ENCODE data around the gene LARGE1.
A peak's percentile ranks its signal among the peaks of the same experiment; 100 is the strongest.

DNA sequence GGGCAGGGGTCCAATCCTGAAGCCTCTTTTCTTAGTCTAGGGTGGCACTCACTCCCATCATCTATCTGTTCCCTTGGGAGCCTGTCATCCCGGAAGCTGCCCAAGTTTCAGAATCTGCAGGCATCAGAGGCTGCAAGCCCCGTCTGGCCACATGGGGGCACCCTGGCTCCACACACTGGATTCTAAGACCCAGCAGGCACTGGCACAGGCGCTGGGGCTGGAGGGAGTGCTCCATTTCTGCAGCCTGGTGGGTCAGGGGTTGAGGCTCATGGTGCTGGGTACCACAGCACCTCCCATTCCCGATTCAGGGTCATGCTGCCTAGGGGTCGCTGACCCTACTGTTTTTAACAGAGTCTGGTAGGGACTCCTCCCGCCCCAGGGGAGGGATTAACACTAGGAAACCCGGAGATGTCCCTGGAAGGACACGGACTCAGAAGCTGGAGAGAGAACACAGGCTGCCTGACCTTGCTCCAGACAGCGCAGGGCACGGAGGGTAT lies 618.2 kb downstream of the LARGE1 start:
- TF ChIP-seq TEAD4 (IDR thresholded peaks at IDR 0.05) (no peak), CEBPB (IDR thresholded peaks at IDR 0.05) (no peak), TAF1 (IDR thresholded peaks at IDR 0.05; ENCODE audit: low read depth) (no peak), YY1 (IDR thresholded peaks at IDR 0.05; ENCODE audit: low read depth) (no peak), CREB1 (IDR thresholded peaks at IDR 0.05; ENCODE audit: low read depth) (no peak), EP300 (IDR thresholded peaks at IDR 0.05; ENCODE audit: borderline replicate concordance) (no peak), NFIC (IDR thresholded peaks at IDR 0.05) (no peak), EGR1 (IDR thresholded peaks at IDR 0.05) (no peak), ZBTB7A (IDR thresholded peaks at IDR 0.05; ENCODE audit: low read depth) (no peak), RAD21 (IDR thresholded peaks at IDR 0.05; ENCODE audit: low read depth) (peak; percentile 83), TCF12 (IDR thresholded peaks at IDR 0.05; ENCODE audit: low read depth) (no peak)
- TF ChIP-seq, protein P1, sequence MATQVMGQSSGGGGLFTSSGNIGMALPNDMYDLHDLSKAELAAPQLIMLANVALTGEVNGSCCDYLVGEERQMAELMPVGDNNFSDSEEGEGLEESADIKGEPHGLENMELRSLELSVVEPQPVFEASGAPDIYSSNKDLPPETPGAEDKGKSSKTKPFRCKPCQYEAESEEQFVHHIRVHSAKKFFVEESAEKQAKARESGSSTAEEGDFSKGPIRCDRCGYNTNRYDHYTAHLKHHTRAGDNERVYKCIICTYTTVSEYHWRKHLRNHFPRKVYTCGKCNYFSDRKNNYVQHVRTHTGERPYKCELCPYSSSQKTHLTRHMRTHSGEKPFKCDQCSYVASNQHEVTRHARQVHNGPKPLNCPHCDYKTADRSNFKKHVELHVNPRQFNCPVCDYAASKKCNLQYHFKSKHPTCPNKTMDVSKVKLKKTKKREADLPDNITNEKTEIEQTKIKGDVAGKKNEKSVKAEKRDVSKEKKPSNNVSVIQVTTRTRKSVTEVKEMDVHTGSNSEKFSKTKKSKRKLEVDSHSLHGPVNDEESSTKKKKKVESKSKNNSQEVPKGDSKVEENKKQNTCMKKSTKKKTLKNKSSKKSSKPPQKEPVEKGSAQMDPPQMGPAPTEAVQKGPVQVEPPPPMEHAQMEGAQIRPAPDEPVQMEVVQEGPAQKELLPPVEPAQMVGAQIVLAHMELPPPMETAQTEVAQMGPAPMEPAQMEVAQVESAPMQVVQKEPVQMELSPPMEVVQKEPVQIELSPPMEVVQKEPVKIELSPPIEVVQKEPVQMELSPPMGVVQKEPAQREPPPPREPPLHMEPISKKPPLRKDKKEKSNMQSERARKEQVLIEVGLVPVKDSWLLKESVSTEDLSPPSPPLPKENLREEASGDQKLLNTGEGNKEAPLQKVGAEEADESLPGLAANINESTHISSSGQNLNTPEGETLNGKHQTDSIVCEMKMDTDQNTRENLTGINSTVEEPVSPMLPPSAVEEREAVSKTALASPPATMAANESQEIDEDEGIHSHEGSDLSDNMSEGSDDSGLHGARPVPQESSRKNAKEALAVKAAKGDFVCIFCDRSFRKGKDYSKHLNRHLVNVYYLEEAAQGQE (IDR thresholded peaks at IDR 0.05; ENCODE audit: low read depth): no peak
- TF ChIP-seq, protein P2, sequence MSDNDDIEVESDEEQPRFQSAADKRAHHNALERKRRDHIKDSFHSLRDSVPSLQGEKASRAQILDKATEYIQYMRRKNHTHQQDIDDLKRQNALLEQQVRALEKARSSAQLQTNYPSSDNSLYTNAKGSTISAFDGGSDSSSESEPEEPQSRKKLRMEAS (IDR thresholded peaks at IDR 0.05): no peak
- TF ChIP-seq, protein P3, sequence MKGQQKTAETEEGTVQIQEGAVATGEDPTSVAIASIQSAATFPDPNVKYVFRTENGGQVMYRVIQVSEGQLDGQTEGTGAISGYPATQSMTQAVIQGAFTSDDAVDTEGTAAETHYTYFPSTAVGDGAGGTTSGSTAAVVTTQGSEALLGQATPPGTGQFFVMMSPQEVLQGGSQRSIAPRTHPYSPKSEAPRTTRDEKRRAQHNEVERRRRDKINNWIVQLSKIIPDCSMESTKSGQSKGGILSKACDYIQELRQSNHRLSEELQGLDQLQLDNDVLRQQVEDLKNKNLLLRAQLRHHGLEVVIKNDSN (IDR thresholded peaks at IDR 0.05): no peak
